ENCODE data around the gene NIF3L1.

The NIF3L1 gene, protein sequence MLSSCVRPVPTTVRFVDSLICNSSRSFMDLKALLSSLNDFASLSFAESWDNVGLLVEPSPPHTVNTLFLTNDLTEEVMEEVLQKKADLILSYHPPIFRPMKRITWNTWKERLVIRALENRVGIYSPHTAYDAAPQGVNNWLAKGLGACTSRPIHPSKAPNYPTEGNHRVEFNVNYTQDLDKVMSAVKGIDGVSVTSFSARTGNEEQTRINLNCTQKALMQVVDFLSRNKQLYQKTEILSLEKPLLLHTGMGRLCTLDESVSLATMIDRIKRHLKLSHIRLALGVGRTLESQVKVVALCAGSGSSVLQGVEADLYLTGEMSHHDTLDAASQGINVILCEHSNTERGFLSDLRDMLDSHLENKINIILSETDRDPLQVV

DNA sequence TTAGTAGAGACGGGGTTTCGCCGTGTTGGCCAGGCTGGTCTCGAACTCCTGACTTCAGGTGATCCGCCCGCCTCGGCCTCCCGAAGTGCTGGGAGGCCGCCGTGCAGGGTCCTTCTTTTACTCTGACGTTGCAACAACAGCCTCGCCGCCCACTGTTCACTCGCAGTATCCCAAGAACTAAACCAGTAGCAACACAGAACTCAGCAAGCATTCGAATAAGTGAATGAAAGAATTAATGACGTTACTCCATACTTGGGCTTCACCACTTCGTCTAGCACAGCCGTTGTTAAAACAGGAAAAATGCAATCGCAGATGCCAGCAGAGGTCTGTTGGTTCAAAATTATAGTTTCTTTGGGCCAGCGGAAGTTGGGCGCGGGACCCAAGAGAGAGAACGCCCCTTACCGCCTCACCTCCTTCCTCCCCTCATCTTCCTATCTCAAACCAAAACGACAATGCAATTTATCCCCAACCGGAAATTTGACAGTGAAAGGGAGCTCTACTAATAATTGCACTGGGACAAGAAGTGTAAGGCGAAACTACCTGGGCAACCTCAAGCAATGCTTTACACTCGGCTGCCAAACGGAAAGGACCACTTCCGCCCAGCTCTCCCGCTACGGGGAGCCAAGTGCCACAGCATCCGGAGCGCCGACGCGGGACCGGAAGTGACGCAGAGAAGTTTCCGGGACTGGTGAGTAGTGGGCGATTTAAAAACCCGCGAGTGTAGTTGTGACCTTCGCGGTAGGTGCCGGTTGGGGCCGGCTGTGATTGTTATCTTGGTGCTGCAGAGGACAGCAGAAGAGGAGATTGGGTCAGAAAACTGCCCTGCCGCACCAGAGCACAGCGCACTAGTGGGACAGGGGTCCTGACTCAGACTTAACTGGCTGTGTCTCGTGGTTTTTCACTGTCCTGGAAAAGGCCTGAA lies at the start of gene NIF3L1, which contains the start of gene PPIL3:
Gene NIF3L1 (plus strand): TSS at position 668 of the 922 bp plus-strand sequence. CDS start 2,573 bp downstream, outside the sequence.
Gene PPIL3 (minus strand): TSS at position 374 of the 922 bp plus-strand sequence. CDS start 1,462 bp downstream, outside the sequence.
- H3K27me3 ChIP-seq (ENCODE audit: insufficient read depth, low read length, poor library complexity) = no peaks in the 10 kb centered on the region
- H3K36me3 ChIP-seq (ENCODE audit: insufficient read depth, low read length) = peaks cover 33% of the 10 kb centered on the region
- H3K9ac ChIP-seq (ENCODE audit: low read depth, low read length) = peak within 1 kb of the TSS; percentile 74
- peak within 1 kb of the TSS; percentile 90 for H2AFZ ChIP-seq (ENCODE audit: low read depth, low read length)
- H3K4me3 ChIP-seq (ENCODE audit: low read depth in 1 of 2, low read length in 2 of 2) = peak within 1 kb of the TSS; percentile 49 to 74
- TF ChIP-seq EZH2 (IDR thresholded peaks at IDR 0.05; ENCODE audit: borderline replicate concordance, low read depth, low read length, severe bottlenecking) = no peak
- TF ChIP-seq, protein P1, sequence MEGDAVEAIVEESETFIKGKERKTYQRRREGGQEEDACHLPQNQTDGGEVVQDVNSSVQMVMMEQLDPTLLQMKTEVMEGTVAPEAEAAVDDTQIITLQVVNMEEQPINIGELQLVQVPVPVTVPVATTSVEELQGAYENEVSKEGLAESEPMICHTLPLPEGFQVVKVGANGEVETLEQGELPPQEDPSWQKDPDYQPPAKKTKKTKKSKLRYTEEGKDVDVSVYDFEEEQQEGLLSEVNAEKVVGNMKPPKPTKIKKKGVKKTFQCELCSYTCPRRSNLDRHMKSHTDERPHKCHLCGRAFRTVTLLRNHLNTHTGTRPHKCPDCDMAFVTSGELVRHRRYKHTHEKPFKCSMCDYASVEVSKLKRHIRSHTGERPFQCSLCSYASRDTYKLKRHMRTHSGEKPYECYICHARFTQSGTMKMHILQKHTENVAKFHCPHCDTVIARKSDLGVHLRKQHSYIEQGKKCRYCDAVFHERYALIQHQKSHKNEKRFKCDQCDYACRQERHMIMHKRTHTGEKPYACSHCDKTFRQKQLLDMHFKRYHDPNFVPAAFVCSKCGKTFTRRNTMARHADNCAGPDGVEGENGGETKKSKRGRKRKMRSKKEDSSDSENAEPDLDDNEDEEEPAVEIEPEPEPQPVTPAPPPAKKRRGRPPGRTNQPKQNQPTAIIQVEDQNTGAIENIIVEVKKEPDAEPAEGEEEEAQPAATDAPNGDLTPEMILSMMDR (IDR thresholded peaks at IDR 0.05; ENCODE audit: borderline replicate concordance, extremely low read depth, low read length, poor library complexity, severe bottlenecking) = peak; percentile 33
- H3K9me3 ChIP-seq (ENCODE audit: insufficient read depth, low read length, severe bottlenecking) = no peaks in the 10 kb centered on the region
- H3K27ac ChIP-seq (ENCODE audit: low read length) = peak within 1 kb of the TSS; percentile 91
- peaks cover 45% of the 10 kb centered on the region for H3K4me1 ChIP-seq (ENCODE audit: insufficient read depth, low read length)
- H3K79me2 ChIP-seq (ENCODE audit: insufficient read depth, low read length) = peaks cover 67% of the 10 kb centered on the region
- peak; percentile 84 for ATAC-seq (ENCODE audit: insufficient read depth, low read depth)
- no peaks in the 10 kb centered on the region for H4K20me1 ChIP-seq (ENCODE audit: insufficient read depth, low read length)
- peak within 1 kb of the TSS; percentile 63 for H3K4me2 ChIP-seq (ENCODE audit: insufficient read depth, low read length)
- DNase-seq = peak; percentile 98

DNA sequence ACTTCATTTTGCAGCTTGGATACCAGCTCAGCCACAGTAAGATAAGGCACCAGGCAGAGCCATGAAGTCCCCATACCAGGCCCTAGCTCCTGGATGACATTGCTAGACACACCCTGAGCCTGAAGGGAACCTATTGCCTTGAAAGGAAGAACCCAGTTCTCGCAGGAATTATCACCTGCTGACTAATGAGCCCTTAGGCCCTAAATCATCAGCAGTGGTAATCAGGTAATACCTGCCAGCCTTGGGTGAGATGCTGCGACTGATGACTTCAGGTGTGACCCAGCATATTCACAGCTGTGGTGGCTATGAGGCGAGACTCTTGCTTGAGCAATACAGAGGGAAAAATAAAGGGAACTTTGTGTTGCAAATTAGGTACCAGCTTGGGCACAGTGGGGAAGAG lies 49.7 kb upstream of the NIF3L1 start:
- Histone ChIP-seq H3K4me1 (ENCODE audit: insufficient read depth, low read length) (no peaks in the 10 kb centered on the region), H3K4me3 (ENCODE audit: low read depth in 1 of 2, low read length in 2 of 2) (no peak overlapping the region), H4K20me1 (ENCODE audit: insufficient read depth, low read length) (no peaks in the 10 kb centered on the region), H3K27ac (ENCODE audit: low read length) (no peak overlapping the region), H3K9me3 (ENCODE audit: insufficient read depth, low read length, severe bottlenecking) (peaks cover 11% of the 10 kb centered on the region), H3K27me3 (ENCODE audit: insufficient read depth, low read length, poor library complexity) (no peaks in the 10 kb centered on the region), H3K36me3 (ENCODE audit: insufficient read depth, low read length) (no peaks in the 10 kb centered on the region), H3K4me2 (ENCODE audit: insufficient read depth, low read length) (no peak overlapping the region), H3K9ac (ENCODE audit: low read depth, low read length) (no peak overlapping the region), H3K79me2 (ENCODE audit: insufficient read depth, low read length) (no peaks in the 10 kb centered on the region), H2AFZ (ENCODE audit: low read depth, low read length) (no peak overlapping the region)
- DNase-seq = no peak
- ATAC-seq (ENCODE audit: insufficient read depth, low read depth) = no peak
- TF ChIP-seq, protein P1 (IDR thresholded peaks at IDR 0.05; ENCODE audit: borderline replicate concordance, extremely low read depth, low read length, poor library complexity, severe bottlenecking) = no peak
- TF ChIP-seq EZH2 (IDR thresholded peaks at IDR 0.05; ENCODE audit: borderline replicate concordance, low read depth, low read length, severe bottlenecking) = no peak

DNA sequence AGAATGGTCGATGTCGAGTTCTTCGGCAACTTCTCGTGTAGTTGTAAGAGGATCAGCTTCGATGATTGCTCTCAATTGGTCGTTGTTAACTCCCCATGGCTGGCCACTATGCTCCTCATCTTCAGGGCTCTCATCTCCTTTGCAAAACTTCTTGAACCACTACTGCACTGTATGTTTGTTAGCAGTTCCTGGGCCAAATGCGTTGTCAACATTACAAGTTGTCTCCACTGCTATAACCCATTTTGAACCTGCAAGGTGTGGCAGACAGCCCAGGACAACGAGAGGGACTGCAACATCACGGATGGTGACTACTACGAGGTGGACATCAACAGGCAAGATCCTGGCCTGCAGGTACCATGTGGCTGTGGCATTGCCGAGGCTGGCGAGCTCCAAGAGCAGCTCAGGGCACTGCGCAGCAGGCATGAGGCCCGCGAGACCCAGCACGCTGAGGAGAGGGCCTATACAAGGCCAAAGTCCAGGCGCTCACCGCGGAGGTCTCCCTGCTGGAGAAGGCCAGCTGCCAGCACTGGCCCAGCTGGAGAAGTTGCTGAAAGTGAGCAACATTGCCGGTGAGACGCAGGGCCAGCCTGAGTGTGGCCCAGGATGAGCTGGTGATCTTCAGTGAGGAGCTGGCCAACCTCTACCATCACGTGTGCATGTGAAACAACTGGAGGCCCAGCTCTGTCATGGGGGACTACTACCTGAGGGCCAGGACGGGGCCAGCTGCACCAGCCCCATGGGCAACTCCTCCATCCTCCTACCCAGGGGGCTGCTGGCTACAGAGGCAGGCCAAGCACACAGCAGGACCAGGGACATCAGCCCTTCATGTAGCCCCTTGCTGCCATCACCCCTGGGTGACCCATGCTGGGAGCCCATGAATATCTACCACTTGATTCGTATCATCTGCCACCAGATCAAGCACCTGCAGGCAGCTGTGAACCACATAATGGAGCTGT lies 44.9 kb upstream of the NIF3L1 start:
- Histone ChIP-seq H3K79me2 (ENCODE audit: insufficient read depth, low read length) (no peaks in the 10 kb centered on the region), H3K9ac (ENCODE audit: low read depth, low read length) (no peak overlapping the region), H3K4me3 (ENCODE audit: low read depth in 1 of 2, low read length in 2 of 2) (no peak overlapping the region), H3K27ac (ENCODE audit: low read length) (no peak overlapping the region), H3K27me3 (ENCODE audit: insufficient read depth, low read length, poor library complexity) (no peaks in the 10 kb centered on the region), H3K36me3 (ENCODE audit: insufficient read depth, low read length) (no peaks in the 10 kb centered on the region), H3K9me3 (ENCODE audit: insufficient read depth, low read length, severe bottlenecking) (no peaks in the 10 kb centered on the region), H2AFZ (ENCODE audit: low read depth, low read length) (no peak overlapping the region), H3K4me1 (ENCODE audit: insufficient read depth, low read length) (no peaks in the 10 kb centered on the region), H3K4me2 (ENCODE audit: insufficient read depth, low read length) (no peak overlapping the region), H4K20me1 (ENCODE audit: insufficient read depth, low read length) (no peaks in the 10 kb centered on the region)
- DNase-seq (no peak), ATAC-seq (ENCODE audit: insufficient read depth, low read depth) (no peak; the same call in 2 of the 3 replicates)
- TF ChIP-seq, protein P1 (IDR thresholded peaks at IDR 0.05; ENCODE audit: borderline replicate concordance, extremely low read depth, low read length, poor library complexity, severe bottlenecking) = no peak
- no peak for TF ChIP-seq EZH2 (IDR thresholded peaks at IDR 0.05; ENCODE audit: borderline replicate concordance, low read depth, low read length, severe bottlenecking)
